EH (cell line): ENCODE results near the gene ARF1.
"Not testable (repeated sequence)": the region's sequence is repeated elsewhere in the genome, so short reads cannot be mapped to it uniquely, and the experiment has no call there.

Experiments used
- DNase-seq: peaks from one replicate; pipeline ENCODE4 v3.0.0-alpha.2; 2015; ENCODE audit warnings: low read depth

Gene ARF1

GRCh38 chr1:228102791-228103620 is 20.5 kb downstream of the ARF1 start, which contains the start of gene C1orf35:
Gene C1orf35 (minus strand): TSS chr1:228103325. CDS start chr1:228103227, 98 bp downstream.
- peak; percentile 92 for DNase-seq

GRCh38 chr1:228104526-228105269 is 22.2 kb downstream of the ARF1 start:
- peak; percentile 49 for DNase-seq

GRCh38 chr1:228105270-228105995 is 22.9 kb downstream of the ARF1 start:
- DNase-seq = no peak

GRCh38 chr1:228105996-228106799 is 23.7 kb downstream of the ARF1 start:
- DNase-seq = no peak

GRCh38 chr1:228106800-228107054 is 24.2 kb downstream of the ARF1 start:
- DNase-seq = no peak

- DNase-seq = no peak
Measured at GRCh38 chr1:228107636-228108035, 25.1 kb downstream of the ARF1 start.

GRCh38 chr1:228108055-228108690 is 25.7 kb downstream of the ARF1 start:
- no peak for DNase-seq

- DNase-seq = no peak
Measured at GRCh38 chr1:228108742-228109072, 26.2 kb downstream of the ARF1 start.

- DNase-seq = peak; percentile 95
Measured at GRCh38 chr1:228109073-228109961, 26.8 kb downstream of the ARF1 start, which contains the start of gene MRPL55. Gene MRPL55 (minus strand): TSS chr1:228109299. CDS start chr1:228108260, 1,039 bp downstream.

- peak; percentile 79 for DNase-seq
Measured at GRCh38 chr1:228109962-228110488, 27.5 kb downstream of the ARF1 start.

GRCh38 chr1:228110556-228110955 is 28.0 kb downstream of the ARF1 start:
- no peak for DNase-seq

GRCh38 chr1:228111315-228111714 is 28.8 kb downstream of the ARF1 start:
- not testable (repeated sequence) for DNase-seq

- no peak for DNase-seq
Measured at GRCh38 chr1:228112167-228112566, 29.7 kb downstream of the ARF1 start.

GRCh38 chr1:228112617-228113016 is 30.1 kb downstream of the ARF1 start:
- no peak for DNase-seq

- no peak for DNase-seq
Measured at GRCh38 chr1:228114827-228115226, 32.3 kb downstream of the ARF1 start.

GRCh38 chr1:228117335-228117734 is 34.8 kb downstream of the ARF1 start:
- no peak for DNase-seq

- no peak for DNase-seq
Measured at GRCh38 chr1:228118040-228118439, 35.5 kb downstream of the ARF1 start.

GRCh38 chr1:228120351-228120750 is 37.8 kb downstream of the ARF1 start:
- peak; percentile 37 for DNase-seq

GRCh38 chr1:228120857-228121489 is 38.5 kb downstream of the ARF1 start:
- peak; percentile 43 for DNase-seq
